K562 (cell line): Measurements from ENCODE around the gene PTPRG.
"Not testable (repeated sequence)": the region's sequence is repeated elsewhere in the genome, so short reads cannot be mapped to it uniquely, and the experiment has no call there.

Experiments
- CBX5 ChIP-seq: IDR thresholded peaks from 2 replicates; pipeline ENCODE4 v1.6.1; 2014; ENCODE audit warnings: low read depth, borderline replicate concordance
- EP300 ChIP-seq: IDR thresholded peaks from 2 replicates; pipeline ENCODE4 v1.6.1; 2012; ENCODE audit warnings: low read length, improper control_type of control experiment
- FOXM1 ChIP-seq, 2 experiments: fragments of 450-650 bp in 1 of 2; sonication (generic) in 1 of 2; formaldehyde crosslinking in 1 of 2; IDR thresholded peaks; 2 replicates each; pipeline versions ENCODE4 v1.6.1 to v1.9.0; 2017 to 2022; ENCODE audit warnings: low read depth in 2 of 2, mild to moderate bottlenecking in 2 of 2, missing genetic modification reagents in 1 of 2, moderate library complexity in 1 of 2
- NR2C2 ChIP-seq, 2 experiments: fragments of 200-800 bp in 1 of 2; sonication (Bioruptor generic) in 1 of 2; sonication (generic) in 1 of 2; formaldehyde crosslinking in 1 of 2; IDR thresholded peaks; 2 replicates each; pipeline versions ENCODE4 v1.6.1 to v1.8.0; 2016 to 2022; ENCODE audit warnings: mild to moderate bottlenecking in 1 of 2, missing compliant biosample characterization in 1 of 2, missing genetic modification characterization in 1 of 2, missing genetic modification reagents in 1 of 2
- NRF1 ChIP-seq, 2 experiments: fragments of 450-650 bp; IDR thresholded peaks in 1 of 2; conservative IDR thresholded peaks in 1 of 2; 2 replicates each; pipeline ENCODE4 v1.6.1; 2014; ENCODE audit warnings: mild to moderate bottlenecking in 2 of 2
- POLR2A ChIP-seq: fragments of 450-650 bp; conservative IDR thresholded peaks from 2 replicates; pipeline ENCODE4 v1.6.1; 2016
- TF ChIP-seq, protein P1 (sequence below), 3 experiments: IDR thresholded peaks in 2 of 3; conservative IDR thresholded peaks in 1 of 3; 2 replicates each; pipeline ENCODE4 v1.5.1; 2011 to 2012; ENCODE audit warnings: low read length in 3 of 3, mild to moderate bottlenecking in 3 of 3, control low read depth in 2 of 3, improper control_type of control experiment in 1 of 3, inconsistent platforms in 1 of 3, low read depth in 1 of 3, mixed read lengths in 1 of 3, moderate library complexity in 1 of 3; ENCODE audit not compliant: insufficient read depth in 2 of 3

DNA sequence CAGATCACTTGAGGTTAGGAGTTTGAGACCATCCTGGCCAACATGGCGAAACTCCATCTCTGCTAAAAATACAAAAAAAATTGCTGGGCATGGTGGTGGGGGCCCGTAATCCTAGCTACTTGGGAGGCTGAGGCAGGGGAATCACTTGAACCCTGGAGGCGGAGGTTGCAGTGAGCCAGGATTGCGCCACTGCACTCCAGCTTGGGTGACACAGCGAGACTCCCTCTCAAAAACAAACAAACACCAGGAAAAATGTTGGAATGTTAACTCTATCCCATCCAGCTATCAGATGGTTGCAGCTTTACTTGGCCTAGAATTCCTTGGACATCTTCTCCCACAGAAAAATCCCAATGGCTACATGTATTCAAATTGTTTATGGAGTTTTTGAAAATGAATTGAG lies 254.9 kb downstream of the PTPRG start:
- TF ChIP-seq FOXM1 (IDR thresholded peaks at IDR 0.05; ENCODE audit: low read depth); FOXM1 (CRISPR knock-in tag; IDR thresholded peaks at IDR 0.05; ENCODE audit: low read depth); POLR2A; NR2C2 (CRISPR knock-in tag; IDR thresholded peaks at IDR 0.05); NR2C2 (tag; IDR thresholded peaks at IDR 0.05); EP300; CBX5; NRF1 (conservative IDR thresholded peaks at IDR 0.05 in 1 of 2, IDR thresholded peaks at IDR 0.05 in 1 of 2): not testable (repeated sequence)
- TF ChIP-seq, protein P1, sequence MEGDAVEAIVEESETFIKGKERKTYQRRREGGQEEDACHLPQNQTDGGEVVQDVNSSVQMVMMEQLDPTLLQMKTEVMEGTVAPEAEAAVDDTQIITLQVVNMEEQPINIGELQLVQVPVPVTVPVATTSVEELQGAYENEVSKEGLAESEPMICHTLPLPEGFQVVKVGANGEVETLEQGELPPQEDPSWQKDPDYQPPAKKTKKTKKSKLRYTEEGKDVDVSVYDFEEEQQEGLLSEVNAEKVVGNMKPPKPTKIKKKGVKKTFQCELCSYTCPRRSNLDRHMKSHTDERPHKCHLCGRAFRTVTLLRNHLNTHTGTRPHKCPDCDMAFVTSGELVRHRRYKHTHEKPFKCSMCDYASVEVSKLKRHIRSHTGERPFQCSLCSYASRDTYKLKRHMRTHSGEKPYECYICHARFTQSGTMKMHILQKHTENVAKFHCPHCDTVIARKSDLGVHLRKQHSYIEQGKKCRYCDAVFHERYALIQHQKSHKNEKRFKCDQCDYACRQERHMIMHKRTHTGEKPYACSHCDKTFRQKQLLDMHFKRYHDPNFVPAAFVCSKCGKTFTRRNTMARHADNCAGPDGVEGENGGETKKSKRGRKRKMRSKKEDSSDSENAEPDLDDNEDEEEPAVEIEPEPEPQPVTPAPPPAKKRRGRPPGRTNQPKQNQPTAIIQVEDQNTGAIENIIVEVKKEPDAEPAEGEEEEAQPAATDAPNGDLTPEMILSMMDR (IDR thresholded peaks at IDR 0.05 in 2 of 3, conservative IDR thresholded peaks at IDR 0.05 in 1 of 3; ENCODE audit: insufficient read depth in 2 of 3, low read depth in 1 of 3, low read length in 3 of 3) = not testable (repeated sequence)
